Mucosa of rectum (tissue), 2 donors: ENCODE results near the gene CTAG2.

ENCODE experiments used
- H3K27ac ChIP-seq, 2 donors: one replicate each; pipeline ENCODE4 v1.7.0; 2013; ENCODE audit warnings: inconsistent platforms in 2 of 2, low read depth in 2 of 2, low read length in 2 of 2
- H3K27me3 ChIP-seq, 2 donors: one replicate each; pipeline ENCODE4 v1.7.0; 2013; ENCODE audit warnings: low read length in 2 of 2; ENCODE audit not compliant: control insufficient read depth in 2 of 2, insufficient read depth in 2 of 2
- H3K36me3 ChIP-seq, 2 donors: one replicate each; pipeline ENCODE4 v1.7.0; 2013; ENCODE audit warnings: low read length in 2 of 2; ENCODE audit not compliant: control insufficient read depth in 2 of 2, insufficient read depth in 2 of 2
- H3K4me1 ChIP-seq, 2 donors: one replicate each; pipeline ENCODE4 v1.7.0; 2013; ENCODE audit warnings: low read length in 2 of 2, mild to moderate bottlenecking in 1 of 2; ENCODE audit not compliant: control insufficient read depth in 2 of 2, insufficient read depth in 2 of 2
- H3K4me3 ChIP-seq, 2 donors: one replicate each; pipeline ENCODE4 v1.7.0; 2013; ENCODE audit warnings: low read length in 2 of 2
- H3K9ac ChIP-seq, 2 donors: one replicate each; pipeline ENCODE4 v1.7.0; 2013; ENCODE audit warnings: low read length in 2 of 2, low read depth in 1 of 2, mild to moderate bottlenecking in 1 of 2
- H3K9me3 ChIP-seq, 2 donors: one replicate each; pipeline ENCODE4 v1.7.0; 2013; ENCODE audit warnings: low read length in 2 of 2; ENCODE audit not compliant: control insufficient read depth in 2 of 2
- donor health status: healthy.
- donor health status: Normal muscosa, but diverticular disease.

Gene CTAG2

DNA sequence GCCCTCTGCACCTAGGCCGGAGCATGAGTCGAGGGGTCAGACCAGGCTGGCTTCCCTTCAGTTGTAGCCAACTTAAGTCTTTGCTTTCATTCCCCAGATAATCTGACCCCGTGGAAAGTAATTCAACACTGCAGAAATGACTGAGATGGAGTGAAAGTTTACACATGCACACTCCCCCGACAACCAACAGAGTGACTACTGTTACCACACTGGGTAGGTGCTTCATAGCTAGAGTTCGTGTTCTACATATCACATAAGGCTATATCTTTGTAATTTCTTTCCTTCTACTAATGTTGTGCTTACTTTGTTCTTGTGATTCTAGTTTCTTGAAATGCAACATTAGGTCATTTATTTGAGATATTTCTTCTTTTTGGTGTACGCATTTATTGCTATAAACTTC lies 7.2 kb upstream of the CTAG2 start:
- no peak overlapping the region for H3K4me3 ChIP-seq
- H3K4me1 ChIP-seq, result no peaks in the 10 kb centered on the region
- no peak overlapping the region for H3K27ac ChIP-seq
- no peaks in the 10 kb centered on the region for H3K27me3 ChIP-seq
- no peak overlapping the region for H3K9ac ChIP-seq
- no peaks in the 10 kb centered on the region for H3K36me3 ChIP-seq
- no peaks in the 10 kb centered on the region for H3K9me3 ChIP-seq

DNA sequence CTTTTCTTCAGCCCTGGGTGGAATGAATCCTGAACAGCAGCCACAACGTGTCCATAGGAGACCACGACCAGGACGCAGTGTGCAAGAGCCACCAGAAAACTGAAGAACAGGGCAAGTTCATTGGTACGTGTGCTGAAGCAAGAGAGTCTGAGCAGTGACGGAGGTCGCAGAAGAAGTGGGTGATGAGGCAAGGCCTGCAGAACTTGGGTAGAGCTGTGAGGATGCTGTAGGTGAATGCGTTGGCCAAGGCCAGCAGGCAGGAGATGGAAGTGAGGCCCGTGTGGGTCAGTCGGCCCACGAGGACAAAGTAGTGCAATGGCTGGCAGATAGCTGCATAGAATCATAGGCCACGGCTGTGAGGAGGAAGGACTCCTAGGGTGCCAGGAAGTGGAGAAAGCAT lies 5.6 kb upstream of the CTAG2 start:
- H3K27ac ChIP-seq, result no peak overlapping the region
- H3K36me3 ChIP-seq, result no peaks in the 10 kb centered on the region
- no peaks in the 10 kb centered on the region for H3K4me1 ChIP-seq
- H3K27me3 ChIP-seq, result no peaks in the 10 kb centered on the region
- no peak overlapping the region for H3K4me3 ChIP-seq
- no peaks in the 10 kb centered on the region for H3K9me3 ChIP-seq
- no peak overlapping the region for H3K9ac ChIP-seq

DNA sequence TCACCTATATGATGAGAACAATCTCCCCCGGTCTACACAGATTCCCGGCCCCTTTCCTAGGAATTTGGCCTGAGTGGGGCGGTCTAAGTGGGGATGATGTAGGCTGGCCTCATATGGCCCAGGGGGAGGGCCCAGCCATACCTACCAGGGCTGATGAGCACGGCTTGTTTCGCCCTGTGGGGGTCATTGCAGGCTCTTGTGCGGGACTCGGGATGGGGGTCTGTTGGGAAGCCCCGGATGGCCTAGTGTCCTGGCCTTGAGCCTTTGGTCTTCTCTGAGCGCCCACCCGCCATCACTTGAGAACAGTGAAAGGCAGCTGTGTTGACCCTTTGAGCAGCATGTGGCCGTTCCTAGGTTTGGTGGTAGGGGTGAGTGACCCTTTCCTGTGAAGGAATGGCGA lies 4.8 kb upstream of the CTAG2 start:
- no peaks in the 10 kb centered on the region for H3K4me1 ChIP-seq

DNA sequence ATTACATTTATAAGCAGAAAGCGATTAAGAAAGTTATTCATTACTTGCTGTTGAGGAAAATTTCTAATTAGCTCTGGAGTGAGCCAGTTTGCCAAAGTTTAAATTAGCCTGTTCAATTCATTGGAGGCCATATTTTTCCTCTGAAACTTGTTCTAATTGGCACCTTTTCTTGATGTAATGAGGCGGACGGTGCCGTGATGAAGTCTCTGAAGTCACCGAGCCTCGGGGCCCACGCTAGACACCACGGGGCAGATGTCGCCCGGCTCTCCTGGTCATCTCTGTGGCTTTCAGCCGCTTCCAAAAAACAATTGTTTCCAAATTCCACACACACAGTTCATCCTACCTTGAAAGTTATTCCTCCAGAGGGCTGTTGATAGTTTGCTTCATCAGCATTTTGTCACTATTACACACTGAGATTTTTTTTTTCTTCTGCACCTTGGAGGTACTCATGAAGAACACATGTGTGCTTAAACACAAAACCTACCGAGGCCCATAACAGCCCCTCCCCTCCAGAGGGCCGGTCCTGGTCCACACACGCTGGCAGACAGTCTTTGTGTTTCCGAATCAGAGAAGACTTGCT lies 3.9 kb upstream of the CTAG2 start:
- no peak overlapping the region for H3K4me3 ChIP-seq
- no peaks in the 10 kb centered on the region for H3K4me1 ChIP-seq
- H3K27ac ChIP-seq, result no peak overlapping the region
- H3K9ac ChIP-seq, result no peak overlapping the region
- H3K36me3 ChIP-seq, result no peaks in the 10 kb centered on the region
- H3K9me3 ChIP-seq, result no peaks in the 10 kb centered on the region
- H3K27me3 ChIP-seq, result no peaks in the 10 kb centered on the region

More for the DNA sequence above, 4.8 kb upstream of the CTAG2 start:
- H3K36me3 ChIP-seq, result no peaks in the 10 kb centered on the region
- no peaks in the 10 kb centered on the region for H3K27me3 ChIP-seq
- H3K27ac ChIP-seq, result no peak overlapping the region
- no peak overlapping the region for H3K9ac ChIP-seq
- H3K4me3 ChIP-seq, result no peak overlapping the region
- H3K9me3 ChIP-seq, result no peaks in the 10 kb centered on the region

DNA sequence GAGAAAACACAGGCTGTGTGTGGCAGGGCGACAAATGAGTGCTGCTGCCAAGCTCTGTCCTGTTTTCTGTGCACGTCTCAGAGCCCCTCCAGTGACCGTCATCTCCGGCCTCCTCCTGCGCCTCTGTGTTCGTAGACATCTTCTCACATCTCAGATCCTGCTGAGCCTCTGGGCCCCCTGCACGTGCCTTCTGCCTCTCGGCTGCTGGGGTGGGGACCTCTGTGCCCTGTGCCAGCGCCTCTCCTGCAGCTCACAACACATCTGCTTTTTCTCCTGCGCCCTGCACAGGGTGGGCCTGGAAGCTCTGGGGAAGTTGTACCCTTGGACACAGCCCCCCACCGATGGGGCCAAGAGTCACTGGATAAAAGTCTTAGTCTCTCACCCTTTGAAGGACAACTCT lies 2.4 kb upstream of the CTAG2 start:
- no peak overlapping the region for H3K4me3 ChIP-seq
- H3K27ac ChIP-seq, result no peak overlapping the region
- no peaks in the 10 kb centered on the region for H3K4me1 ChIP-seq
- no peaks in the 10 kb centered on the region for H3K27me3 ChIP-seq
- H3K9ac ChIP-seq, result no peak overlapping the region
- no peaks in the 10 kb centered on the region for H3K36me3 ChIP-seq
- H3K9me3 ChIP-seq, result no peaks in the 10 kb centered on the region

DNA sequence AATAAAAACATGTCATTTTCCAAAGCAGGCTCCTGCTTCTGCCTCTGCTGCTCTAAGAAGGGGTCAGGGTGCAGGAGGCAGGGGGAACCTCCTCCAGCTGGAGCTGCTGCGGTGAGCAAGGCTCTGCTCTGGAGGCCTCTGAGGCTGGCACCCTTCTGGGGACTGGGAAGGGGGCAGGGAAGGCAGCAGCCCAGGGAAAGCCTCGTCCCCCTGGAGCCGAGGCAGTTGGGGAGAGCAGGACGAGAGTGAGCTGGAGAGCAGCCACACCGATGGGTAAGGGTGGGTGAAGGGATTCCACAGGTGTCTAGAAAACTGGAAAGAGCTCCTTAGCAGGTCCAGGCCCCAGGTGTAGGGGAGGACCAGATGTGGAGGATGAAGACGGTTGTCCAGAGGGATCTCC lies 2.0 kb upstream of the CTAG2 start:
- Histone ChIP-seq H3K9me3 (no peaks in the 10 kb centered on the region), H3K36me3 (no peaks in the 10 kb centered on the region), H3K27ac (no peak overlapping the region), H3K27me3 (no peaks in the 10 kb centered on the region), H3K9ac (no peak overlapping the region), H3K4me1 (no peaks in the 10 kb centered on the region), H3K4me3 (no peak overlapping the region)

DNA sequence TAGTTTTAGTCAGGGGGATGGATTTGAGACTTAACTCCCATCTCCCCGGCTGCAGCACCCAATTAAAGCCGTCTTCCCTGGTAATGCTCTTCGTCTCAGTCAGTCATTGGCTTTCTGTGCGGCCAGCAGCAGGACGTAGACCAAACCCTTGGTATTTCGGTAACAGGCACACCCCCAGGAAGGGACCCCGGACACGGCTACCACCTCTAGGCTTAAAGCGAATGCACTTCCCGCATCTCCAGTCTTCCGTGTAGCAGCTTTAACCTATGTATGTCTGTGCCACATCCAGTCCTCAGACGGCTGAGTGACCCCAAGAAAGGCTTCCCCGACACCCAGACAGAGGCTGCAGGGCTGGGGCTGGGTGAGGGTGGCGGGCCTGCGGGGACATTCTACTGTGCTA lies 1.5 kb upstream of the CTAG2 start:
- no peak overlapping the region for H3K9ac ChIP-seq
- H3K36me3 ChIP-seq, result no peaks in the 10 kb centered on the region
- no peaks in the 10 kb centered on the region for H3K27me3 ChIP-seq
- H3K4me3 ChIP-seq, result no peak overlapping the region
- H3K4me1 ChIP-seq, result no peaks in the 10 kb centered on the region
- no peaks in the 10 kb centered on the region for H3K9me3 ChIP-seq
- H3K27ac ChIP-seq, result no peak overlapping the region

DNA sequence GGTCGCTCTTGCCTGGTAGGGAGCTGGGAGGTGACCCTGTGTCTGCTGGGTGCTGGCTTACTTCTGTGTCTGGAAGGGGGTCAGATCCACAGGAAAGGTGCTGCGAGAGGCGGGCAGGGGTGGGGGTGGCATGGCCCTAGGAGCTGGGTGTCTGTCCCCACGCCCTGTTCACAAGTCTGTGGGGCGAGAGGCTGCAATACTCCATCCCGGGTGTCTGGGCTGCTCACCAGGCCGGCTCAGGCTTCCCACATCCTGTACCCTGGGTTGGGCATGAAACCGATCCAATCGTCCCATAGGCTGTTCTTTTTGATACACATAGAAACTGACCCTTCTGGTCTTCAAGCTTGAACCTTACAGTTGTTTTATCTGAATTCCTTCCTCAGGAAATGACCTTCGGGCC lies 993 bp upstream of the CTAG2 start:
- H3K27me3 ChIP-seq, result no peaks in the 10 kb centered on the region
- H3K4me1 ChIP-seq, result no peaks in the 10 kb centered on the region
- no peaks in the 10 kb centered on the region for H3K36me3 ChIP-seq
- H3K9me3 ChIP-seq, result no peaks in the 10 kb centered on the region
- H3K4me3 ChIP-seq, result no peak overlapping the region
- no peak overlapping the region for H3K9ac ChIP-seq
- no peak overlapping the region for H3K27ac ChIP-seq

DNA sequence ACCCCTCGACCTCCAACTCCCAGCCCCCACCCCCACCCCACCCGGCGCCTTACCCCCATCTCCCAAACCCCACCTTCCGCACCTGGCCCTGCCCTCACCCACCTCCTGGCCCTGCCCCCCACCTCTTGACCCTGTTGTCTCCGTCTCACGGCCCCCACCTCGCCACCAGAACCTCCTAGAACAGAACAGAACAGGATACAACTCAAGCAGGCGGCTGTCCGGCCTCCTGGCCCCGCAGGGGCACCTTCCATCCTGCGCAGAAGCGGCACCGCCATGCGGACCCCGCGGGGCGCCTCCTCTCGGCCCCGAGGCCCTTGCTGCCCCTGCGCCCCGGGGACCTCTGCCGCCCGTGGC lies 354 bp downstream of the CTAG2 start:
- H3K4me3 ChIP-seq, result no peak overlapping the region
- H3K36me3 ChIP-seq, result no peaks in the 10 kb centered on the region
- no peaks in the 10 kb centered on the region for H3K27me3 ChIP-seq
- H3K9me3 ChIP-seq, result no peaks in the 10 kb centered on the region
- no peak overlapping the region for H3K27ac ChIP-seq
- H3K9ac ChIP-seq, result no peak overlapping the region
- no peaks in the 10 kb centered on the region for H3K4me1 ChIP-seq

DNA sequence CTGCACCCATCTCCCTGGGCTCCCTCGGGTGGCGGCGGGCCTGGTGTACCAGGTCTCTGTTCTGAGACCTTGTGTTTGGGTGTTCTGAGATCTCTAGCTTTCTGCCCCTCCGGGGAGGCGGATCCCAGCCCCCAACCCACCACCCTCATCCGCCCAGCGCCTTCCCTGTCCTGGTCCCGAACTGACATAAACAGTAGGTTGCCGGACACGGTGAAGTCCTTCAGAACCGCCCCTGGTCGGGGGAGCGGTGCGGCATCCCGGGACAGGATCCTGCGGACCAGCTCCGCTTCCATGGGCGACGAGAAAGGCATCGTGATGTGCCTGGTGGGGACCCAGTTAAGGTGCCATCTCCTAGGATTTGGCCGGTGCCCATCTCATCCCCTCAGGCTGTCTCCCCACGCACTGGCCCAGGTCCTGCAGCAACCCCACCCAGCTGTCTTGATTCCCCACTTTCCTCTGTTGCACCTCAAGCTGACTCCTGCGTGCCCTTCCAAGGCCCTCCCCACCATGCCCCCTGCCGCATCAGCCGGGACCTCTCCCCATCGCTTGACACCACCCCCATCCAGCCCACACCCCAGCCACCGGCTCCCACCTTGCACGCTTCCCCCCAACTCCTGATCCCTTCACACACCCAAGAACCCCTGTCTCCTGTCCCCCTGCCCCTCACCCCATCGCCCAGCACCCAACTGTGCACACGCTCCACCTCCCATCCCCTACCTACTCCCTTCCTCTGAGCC lies 900 bp downstream of the CTAG2 start:
- Histone ChIP-seq H3K4me3 (no peak overlapping the region), H3K9me3 (no peaks in the 10 kb centered on the region), H3K9ac (no peak overlapping the region), H3K36me3 (no peaks in the 10 kb centered on the region), H3K27ac (no peak overlapping the region), H3K4me1 (no peaks in the 10 kb centered on the region), H3K27me3 (no peaks in the 10 kb centered on the region)

DNA sequence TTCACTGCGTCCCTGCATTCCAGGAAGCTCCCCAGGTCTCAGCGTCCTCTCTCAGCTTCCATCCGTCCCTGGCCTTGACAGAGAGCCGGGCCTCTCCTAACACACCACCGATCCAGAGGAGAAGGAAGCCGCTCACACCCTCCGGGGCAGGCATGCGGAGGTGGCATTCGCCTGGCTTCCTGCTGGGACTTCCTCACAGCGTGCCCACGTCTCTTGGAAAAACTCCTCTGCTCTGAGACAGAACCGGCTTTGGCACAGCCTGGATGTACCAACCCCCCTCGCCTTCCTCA lies 3.2 kb downstream of the CTAG2 start:
- H3K9me3 ChIP-seq, result no peaks in the 10 kb centered on the region
- H3K4me3 ChIP-seq, result no peak overlapping the region
- no peaks in the 10 kb centered on the region for H3K4me1 ChIP-seq
- no peak overlapping the region for H3K27ac ChIP-seq
- no peak overlapping the region for H3K9ac ChIP-seq
- H3K36me3 ChIP-seq, result no peaks in the 10 kb centered on the region
- no peaks in the 10 kb centered on the region for H3K27me3 ChIP-seq
